Endothelial cell of umbilical vein (primary cell): ENCODE measurements around the gene SHFL. TPM values are rescaled to one million over a fixed set of nuclear protein-coding genes. Genes with fewer than 3 reads are reported as not detected.

ENCODE experiments used
- BruUV-seq: library from RNA; stranded (reverse); fragments of 400-500 nt; replicated peaks from 2 replicates; lab custom pipeline; 2021; lab: Mats Ljungman, UMichigan
- CTCF ChIA-PET: fragments of 300-600, 350-600 bp; sonication (Branson Sonifier 250); formaldehyde crosslinking; loops from one replicate; lab custom pipeline; 2021; ENCODE audit warnings: antibody characterized with exemption, inconsistent platforms; lab: Charles Lee
- POLR2A ChIA-PET: fragments of 300-600, 350-600 bp; sonication (Branson Sonifier 250); formaldehyde crosslinking; loops from one replicate; lab custom pipeline; 2021; ENCODE audit warnings: antibody characterized with exemption, inconsistent platforms; lab: Charles Lee
- DNase-seq: peaks from one replicate; pipeline ENCODE4 v3.0.0-alpha.2; 2011; ENCODE audit warnings: low read depth, low spot score
- FAIRE-seq: peaks from 2 replicates; lab custom pipeline; 2011; peaks lifted over from hg19 to GRCh38; lab: Jason Lieb, UNC
- H2AFZ ChIP-seq: 2 replicates; pipeline ENCODE4 v1.6.0; 2012; ENCODE audit warnings: low read depth, low read length, control low read depth, inconsistent platforms
- H3K27ac ChIP-seq: 2 replicates; pipeline ENCODE4 v1.5.1; 2011; ENCODE audit warnings: low read depth, mild to moderate bottlenecking, control low read depth, low read length, moderate library complexity; ENCODE audit not compliant: insufficient read depth
- H3K27me3 ChIP-seq, 2 experiments: 2 replicates each; pipeline versions ENCODE4 v1.6.0 to v1.6.1; 2011; ENCODE audit warnings: low read length in 2 of 2, mixed read lengths in 1 of 2; ENCODE audit not compliant: control insufficient read depth in 2 of 2, insufficient read depth in 2 of 2
- H3K36me3 ChIP-seq, 2 experiments: 2 replicates in 1 of 2; 3 replicates in 1 of 2; pipeline ENCODE4 v1.5.1; 2011; ENCODE audit warnings: low read length in 2 of 2, mild to moderate bottlenecking in 1 of 2, moderate library complexity in 1 of 2; ENCODE audit not compliant: control insufficient read depth in 2 of 2, insufficient read depth in 2 of 2; ENCODE audit errors: extremely low read depth in 1 of 2
- H3K4me1 ChIP-seq: 3 replicates; pipeline ENCODE4 v1.5.1; 2011; ENCODE audit warnings: mild to moderate bottlenecking, low read length; ENCODE audit not compliant: control insufficient read depth, insufficient read depth; ENCODE audit errors: extremely low read depth
- H3K4me2 ChIP-seq: 2 replicates; pipeline ENCODE4 v1.6.1; 2011; ENCODE audit warnings: low read length, control low read depth, mixed read lengths; ENCODE audit not compliant: insufficient read depth
- H3K4me3 ChIP-seq, 3 experiments: fragments of 200-600 bp in 1 of 3; sonication (generic), shearing (Covaris generic) in 1 of 3; replicated peaks in 1 of 3; 2 replicates each; pipeline ENCODE4 v1.5.1; 2011 to 2016; ENCODE audit warnings: control low read depth in 3 of 3, low read length in 3 of 3, mild to moderate bottlenecking in 2 of 3, inconsistent platforms in 1 of 3, low read depth in 1 of 3, moderate library complexity in 1 of 3; ENCODE audit not compliant: insufficient read depth in 1 of 3
- H3K79me2 ChIP-seq: 2 replicates; pipeline ENCODE4 v1.6.0; 2012; ENCODE audit warnings: low read length, inconsistent platforms; ENCODE audit not compliant: control insufficient read depth, insufficient read depth
- H3K9ac ChIP-seq: replicated peaks from 2 replicates; pipeline ENCODE3; 2011; ENCODE audit warnings: low read length, control low read depth; ENCODE audit not compliant: insufficient read depth; ENCODE audit errors: extremely low read depth
- H3K9me1 ChIP-seq: replicated peaks from 3 replicates; pipeline ENCODE4 v1.6.0; 2011; ENCODE audit warnings: mild to moderate bottlenecking, low read length; ENCODE audit not compliant: control insufficient read depth, insufficient read depth; ENCODE audit errors: extremely low read depth
- H3K9me3 ChIP-seq: replicated peaks from 2 replicates; pipeline ENCODE4 v1.5.1; 2012; ENCODE audit warnings: low read length, inconsistent platforms; ENCODE audit not compliant: control insufficient read depth, insufficient read depth
- H4K20me1 ChIP-seq: replicated peaks from 2 replicates; pipeline ENCODE3; 2011; ENCODE audit warnings: mild to moderate bottlenecking, low read length; ENCODE audit not compliant: control insufficient read depth, insufficient read depth; ENCODE audit errors: extremely low read depth
- CTCF ChIP-seq, 2 donors: IDR thresholded peaks; 1 replicate in 1 of 2; 2 replicates in 1 of 2; pipeline ENCODE4 v1.5.1; 2011; ENCODE audit warnings: low read length in 2 of 2, mild to moderate bottlenecking in 2 of 2, moderate library complexity in 2 of 2, control low read depth in 1 of 2, inconsistent platforms in 1 of 2, low read depth in 1 of 2; ENCODE audit not compliant: insufficient read depth in 1 of 2; ENCODE audit errors: extremely low read depth in 1 of 2
- EZH2 ChIP-seq: IDR thresholded peaks from 2 replicates; pipeline ENCODE4 v1.6.1; 2012; ENCODE audit warnings: borderline replicate concordance, low read depth, mild to moderate bottlenecking, moderate library complexity, low read length, inconsistent platforms; ENCODE audit not compliant: severe bottlenecking
- FOS ChIP-seq: IDR thresholded peaks from 2 replicates; pipeline ENCODE4 v1.6.1; 2011; ENCODE audit warnings: mild to moderate bottlenecking, low read length, moderate library complexity, borderline replicate concordance; ENCODE audit not compliant: insufficient read depth
- GATA2 ChIP-seq: IDR thresholded peaks from 2 replicates; pipeline ENCODE4 v1.7.0; 2011; ENCODE audit warnings: low read depth, mild to moderate bottlenecking, moderate library complexity, mixed read lengths, low read length; ENCODE audit not compliant: insufficient read length, insufficient read depth
- JUN ChIP-seq: IDR thresholded peaks from 2 replicates; pipeline ENCODE4 v1.6.1; 2011; ENCODE audit warnings: borderline replicate concordance, low read depth; ENCODE audit not compliant: insufficient read length, insufficient read depth
- MYC ChIP-seq: IDR thresholded peaks from one replicate; pipeline ENCODE4 v1.6.1; 2011; ENCODE audit warnings: mild to moderate bottlenecking, low read depth, low read length
- POLR2A ChIP-seq: IDR thresholded peaks from 2 replicates; pipeline ENCODE4 v1.6.1; 2012; ENCODE audit warnings: low read depth, mild to moderate bottlenecking, control low read depth, low read length
- POLR2AphosphoS5 ChIP-seq: IDR thresholded peaks from 2 replicates; pipeline ENCODE4 v1.6.1; 2012; ENCODE audit warnings: low read depth, mild to moderate bottlenecking, control low read depth, low read length, moderate library complexity; ENCODE audit not compliant: insufficient read depth
- dilution Hi-C: fragments of 300-500 bp; cut with MboI; formaldehyde crosslinking; loops from one replicate; pipeline ENCODE4 v1.15.0; 2019; ENCODE audit warnings: low sequenced_read_pairs; ENCODE audit not compliant: extremely low pct_ligation_motif_present
- intact Hi-C: fragments of 100-400 bp; cut with micrococcal nuclease; formaldehyde crosslinking; loops from one replicate; pipeline ENCODE4 v1.10.0; 2022
- polyA plus RNA-seq, 4 experiments: library from polyadenylated mRNA; depleted of rRNA in 3 of 4; stranded (reverse) in 3 of 4; unstranded in 1 of 4; fragments of >200 nt; gene quantifications; 2 replicates each; pipeline versions ENCODE4 v1.2.1 to v1.2.3, GENCODE V29; 2011 to 2012; ENCODE audit warnings: missing spikeins in 1 of 4
- total RNA-seq: library from RNA; stranded (reverse); gene quantifications from 2 replicates; pipeline ENCODE4 v1.2.3, GENCODE V29; 2021
- TF ChIP-seq, protein P1 (sequence below): IDR thresholded peaks from 2 replicates; pipeline ENCODE4 v1.6.1; 2011; ENCODE audit not compliant: insufficient read depth, insufficient read length

Gene SHFL
- total and polyA plus RNA-seq, 2 donors (not counting 3 experiments of a cell fraction or from before 2014, with no cell fraction given), result 34.4 to 36.9 TPM

GRCh38 chr19:10132905-10133304, 46.8 kb downstream of the SHFL start:
- no peaks in the 10 kb centered on the region for H3K9me3 ChIP-seq
- no peak overlapping the region for H2AFZ ChIP-seq
- CTCF ChIA-PET, result interaction anchor here (1.5 kb wide), 1 partner anchor 12 kb away, joined by 5 read pairs; no protein-coding TSS in a partner anchor
- H3K9ac ChIP-seq, result no peak overlapping the region
- H3K4me3 ChIP-seq, result no peak overlapping the region
- POLR2A ChIA-PET, result no interaction called here
- DNase-seq (no peak), FAIRE-seq (no peak)
- BruUV-seq, result no TSS peak
- peaks cover 6 to 34% of the 10 kb centered on the region in 2 experiments for H3K36me3 ChIP-seq
- dilution Hi-C loops, result no loop called here
- H3K27ac ChIP-seq, result no peak overlapping the region
- intact Hi-C loops, result no loop called here
- H4K20me1 ChIP-seq, result no peaks in the 10 kb centered on the region
- no peak overlapping the region for H3K4me2 ChIP-seq
- H3K4me1 ChIP-seq, result no peaks in the 10 kb centered on the region
- TF ChIP-seq MYC, result no peak
- TF ChIP-seq, protein P1, sequence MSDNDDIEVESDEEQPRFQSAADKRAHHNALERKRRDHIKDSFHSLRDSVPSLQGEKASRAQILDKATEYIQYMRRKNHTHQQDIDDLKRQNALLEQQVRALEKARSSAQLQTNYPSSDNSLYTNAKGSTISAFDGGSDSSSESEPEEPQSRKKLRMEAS, result no peak
- no peak for TF ChIP-seq CTCF (IDR thresholded peaks at IDR 0.05; ENCODE audit: extremely low read depth in 1 of 2, insufficient read depth in 1 of 2, low read depth in 1 of 2, low read length in 2 of 2)
- no peak for TF ChIP-seq EZH2
- no peak for TF ChIP-seq JUN
- no peak for TF ChIP-seq POLR2AphosphoS5
- TF ChIP-seq GATA2, result no peak
- TF ChIP-seq POLR2A, result no peak
- TF ChIP-seq FOS, result no peak
- no peaks in the 10 kb centered on the region for H3K9me1 ChIP-seq
- H3K27me3 ChIP-seq, result no peaks in the 10 kb centered on the region
- no peaks in the 10 kb centered on the region for H3K79me2 ChIP-seq
